NOMO-1 treated with dmso at 0.1 percent for 144 hours (cell line): ENCODE data around the gene JPT2.
"Not testable (repeated sequence)": the region's sequence is repeated elsewhere in the genome, so short reads cannot be mapped to it uniquely, and the experiment has no call there.

Experiments
- DNase-seq: peaks from one replicate; lab custom pipeline; 2025; ENCODE audit not compliant: unreplicated experiment; lab: John Stamatoyannopoulos, UW

The JPT2 gene

DNA sequence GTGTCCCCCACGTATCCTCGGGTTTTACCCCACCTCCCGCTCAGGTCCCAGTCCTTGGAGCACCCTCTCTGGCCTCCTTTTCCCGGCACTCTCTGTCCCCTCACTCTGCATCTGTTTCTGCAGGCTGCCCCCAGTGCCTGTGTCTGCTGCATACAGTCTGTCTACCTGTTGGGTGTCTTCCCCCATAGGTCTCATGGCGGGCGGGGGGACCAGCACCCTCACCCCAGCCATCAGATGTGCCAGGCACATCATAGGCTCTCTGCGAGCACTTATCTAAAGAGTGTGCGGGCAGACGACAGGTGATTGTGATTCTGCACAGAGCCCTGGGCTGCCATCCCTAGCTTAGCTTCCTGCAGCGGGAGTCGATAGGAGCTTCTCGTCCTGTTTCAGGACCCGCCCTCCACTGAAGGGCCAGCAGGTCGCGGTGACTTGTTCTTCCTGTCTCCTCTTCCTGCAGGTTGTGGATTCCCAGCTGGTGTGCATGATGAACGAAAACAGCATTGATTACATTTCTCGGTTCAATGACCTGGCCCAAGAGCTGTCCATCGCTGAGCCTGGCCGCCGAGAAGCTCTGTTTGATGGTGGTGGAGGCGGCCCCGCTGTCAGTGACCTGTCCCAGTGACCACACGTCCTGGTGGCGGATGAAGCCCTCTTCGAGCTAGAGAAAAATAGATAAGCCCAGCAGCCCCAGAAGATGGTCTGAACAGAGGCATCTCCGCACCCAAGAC, 4.5 kb upstream of the JPT2 start:
- DNase-seq: no peak

DNA sequence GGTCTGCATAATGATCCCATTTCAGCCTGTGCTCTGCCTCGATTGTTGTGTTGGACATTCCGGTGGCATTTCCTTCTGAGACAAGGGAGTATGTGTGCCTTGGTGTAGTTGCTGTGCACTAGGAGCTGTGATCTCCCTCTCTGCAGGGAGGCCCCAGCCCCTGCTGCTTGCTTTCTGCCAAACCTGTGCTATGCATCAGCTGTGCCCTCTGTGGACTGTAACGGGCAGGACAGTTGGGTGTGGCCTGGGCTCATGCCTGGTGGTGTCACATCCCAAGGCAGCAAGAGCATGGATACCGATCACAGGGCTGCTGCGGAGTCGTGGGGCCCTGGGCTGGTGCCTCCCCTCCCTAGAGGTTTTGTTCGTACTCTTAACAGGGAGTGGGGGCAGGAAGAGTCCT, 3.8 kb upstream of the JPT2 start:
- no peak for DNase-seq

GRCh38 chr16:1674751-1675664, 3.1 kb upstream of the JPT2 start:
- no peak for DNase-seq

DNA sequence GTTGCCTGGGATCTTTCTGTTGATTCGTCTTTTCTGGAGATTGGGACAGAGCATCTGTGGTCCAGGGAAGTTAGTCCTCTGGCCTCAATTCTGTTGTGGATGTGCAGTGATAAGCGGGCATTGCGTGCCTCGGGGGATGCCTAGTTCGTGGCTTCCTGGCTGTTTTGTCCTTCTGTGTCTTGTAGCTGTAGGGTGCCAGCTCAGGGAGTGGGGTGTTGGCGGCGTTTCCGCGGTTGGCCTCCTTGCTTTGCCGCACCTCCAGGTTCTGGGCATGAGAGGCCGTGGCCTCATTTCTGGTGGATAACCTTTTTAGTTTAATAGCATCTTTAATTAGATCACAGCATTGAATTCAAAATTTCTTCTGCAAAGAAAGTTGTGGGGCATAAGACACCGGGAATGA, 1.4 kb upstream of the JPT2 start:
- no peak for DNase-seq

GRCh38 chr16:1677339-1677738, 740 bp upstream of the JPT2 start:
- no peak for DNase-seq

GRCh38 chr16:1678500-1679098, 520 bp downstream of the JPT2 start:
- no peak for DNase-seq

GRCh38 chr16:1680361-1680760, 2.3 kb downstream of the JPT2 start:
- DNase-seq: no peak

GRCh38 chr16:1681032-1681431, 3.0 kb downstream of the JPT2 start:
- no peak for DNase-seq

DNA sequence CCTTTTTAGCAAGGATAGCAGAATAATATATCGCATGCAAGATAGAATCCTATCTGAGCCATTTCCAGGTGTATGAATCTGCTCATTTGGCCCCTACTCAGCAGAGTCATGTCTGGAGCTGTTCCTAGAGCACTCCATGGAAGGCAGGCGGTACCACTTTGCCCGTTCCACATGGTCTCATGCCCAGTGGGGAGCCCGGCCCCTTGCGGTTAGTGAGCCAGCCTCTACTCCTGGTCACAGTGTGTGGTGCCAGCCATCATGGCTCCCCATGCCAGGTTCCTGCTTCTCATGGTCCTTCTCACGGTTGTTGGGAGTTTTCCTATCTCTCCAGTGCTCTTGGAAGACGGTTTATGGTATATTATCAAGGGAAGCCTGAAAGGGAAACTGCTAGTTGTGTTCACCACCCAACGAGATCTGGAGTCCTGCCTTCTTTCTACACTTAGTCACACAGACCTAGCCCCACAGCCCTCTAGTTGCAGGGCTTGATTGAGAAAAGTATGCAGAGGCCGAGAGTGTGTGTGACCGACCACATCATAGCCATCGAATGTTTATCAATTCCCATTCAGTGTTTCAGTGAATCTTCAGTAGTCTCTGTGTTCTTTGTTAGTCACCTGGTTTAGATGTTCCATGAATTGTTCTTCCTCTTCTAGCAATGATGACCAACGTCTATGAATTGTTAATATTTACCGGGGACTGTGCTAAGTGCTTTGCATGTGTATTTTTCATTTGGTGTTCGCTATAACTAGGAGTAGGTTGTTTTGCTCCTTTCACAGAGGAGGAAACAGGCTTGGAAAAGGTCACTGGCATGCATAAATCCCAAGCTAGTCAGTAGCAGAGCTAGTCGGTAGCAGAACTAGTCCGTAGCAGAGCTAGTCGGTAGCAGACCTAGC, 9.6 kb downstream of the JPT2 start:
- no peak for DNase-seq

DNA sequence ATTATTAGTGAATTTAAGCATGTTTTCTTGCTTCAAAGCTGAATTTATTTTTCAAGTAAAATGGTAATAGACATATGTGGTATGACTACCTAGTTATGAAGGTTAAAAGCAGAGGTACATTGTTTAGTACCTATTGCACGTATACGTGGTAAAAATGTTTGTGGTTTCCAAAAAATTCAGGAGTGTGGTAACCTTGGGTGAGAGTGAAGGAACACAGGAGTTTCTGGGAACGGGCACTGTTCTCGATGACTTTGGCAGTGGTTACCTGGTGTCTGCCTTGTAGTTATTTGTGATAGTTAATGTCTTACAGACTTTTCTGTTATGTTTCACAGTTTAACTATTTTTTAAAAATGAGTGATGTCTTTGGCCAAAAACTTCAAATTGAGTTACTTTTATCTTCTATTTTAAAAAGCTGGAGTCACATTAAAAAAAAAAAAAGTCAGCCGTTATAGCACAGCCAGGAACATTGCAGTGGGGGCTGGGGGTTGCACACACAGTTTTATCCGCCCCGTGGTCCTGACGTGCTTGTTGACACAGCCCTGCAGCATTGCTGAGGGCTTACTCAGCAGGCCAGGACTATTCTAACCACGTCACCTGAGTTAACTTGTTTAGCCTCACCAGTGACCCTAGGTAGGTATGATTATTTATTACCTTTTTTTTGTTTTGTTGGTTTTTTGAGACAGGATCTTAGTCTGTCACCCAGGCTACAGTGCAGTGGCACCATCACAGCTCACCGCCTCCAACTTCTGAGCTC, 10.9 kb downstream of the JPT2 start:
- DNase-seq: no peak

- no peak for DNase-seq
Measured at GRCh38 chr16:1689853-1690252, 11.8 kb downstream of the JPT2 start.

DNA sequence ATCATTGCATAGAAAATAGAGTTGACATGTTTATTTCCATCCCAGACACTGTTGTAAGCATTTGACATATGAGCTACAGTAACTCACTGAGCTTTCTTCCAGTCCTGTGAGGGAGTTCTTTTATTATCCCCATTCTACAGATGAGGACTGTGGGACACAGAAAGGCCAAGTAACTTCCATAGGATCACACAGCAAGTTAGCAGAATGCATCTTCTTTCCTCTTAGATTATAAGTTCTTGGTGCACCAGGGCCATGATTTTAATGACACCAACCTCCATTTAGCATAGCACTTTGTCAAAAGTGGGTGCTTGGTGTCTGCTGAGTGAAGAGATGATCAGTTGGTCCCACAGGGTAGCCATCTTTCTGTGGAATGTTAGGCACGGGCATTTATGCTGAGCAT, 12.7 kb downstream of the JPT2 start:
- no peak for DNase-seq

- no peak for DNase-seq
Measured at GRCh38 chr16:1691276-1691675, 13.2 kb downstream of the JPT2 start.

DNA sequence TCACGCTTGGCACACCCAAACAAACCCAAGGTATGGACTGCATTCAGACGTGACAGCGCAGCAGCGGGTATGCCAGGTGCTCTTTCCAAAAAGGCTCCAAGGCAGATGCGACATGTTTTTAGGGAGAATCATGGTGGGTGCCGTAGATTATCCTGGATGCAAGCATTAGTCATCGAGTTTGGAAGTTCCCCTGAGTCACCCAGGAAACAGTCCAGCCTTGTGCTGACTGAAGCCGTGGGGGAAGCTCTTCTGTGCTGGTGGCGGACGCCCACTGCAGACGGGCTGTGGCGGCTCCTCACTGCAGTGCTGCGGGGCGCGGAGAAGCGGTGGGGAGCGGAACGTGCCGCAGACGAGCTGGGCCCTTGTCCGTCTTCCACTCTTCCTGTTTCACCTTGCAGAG, 13.9 kb downstream of the JPT2 start:
- no peak for DNase-seq

GRCh38 chr16:1696863-1697262, 18.8 kb downstream of the JPT2 start:
- DNase-seq: no peak

GRCh38 chr16:1698680-1699079, 20.6 kb downstream of the JPT2 start:
- no peak for DNase-seq

- DNase-seq: no peak
Measured at GRCh38 chr16:1700246-1700645, 22.2 kb downstream of the JPT2 start.

DNA sequence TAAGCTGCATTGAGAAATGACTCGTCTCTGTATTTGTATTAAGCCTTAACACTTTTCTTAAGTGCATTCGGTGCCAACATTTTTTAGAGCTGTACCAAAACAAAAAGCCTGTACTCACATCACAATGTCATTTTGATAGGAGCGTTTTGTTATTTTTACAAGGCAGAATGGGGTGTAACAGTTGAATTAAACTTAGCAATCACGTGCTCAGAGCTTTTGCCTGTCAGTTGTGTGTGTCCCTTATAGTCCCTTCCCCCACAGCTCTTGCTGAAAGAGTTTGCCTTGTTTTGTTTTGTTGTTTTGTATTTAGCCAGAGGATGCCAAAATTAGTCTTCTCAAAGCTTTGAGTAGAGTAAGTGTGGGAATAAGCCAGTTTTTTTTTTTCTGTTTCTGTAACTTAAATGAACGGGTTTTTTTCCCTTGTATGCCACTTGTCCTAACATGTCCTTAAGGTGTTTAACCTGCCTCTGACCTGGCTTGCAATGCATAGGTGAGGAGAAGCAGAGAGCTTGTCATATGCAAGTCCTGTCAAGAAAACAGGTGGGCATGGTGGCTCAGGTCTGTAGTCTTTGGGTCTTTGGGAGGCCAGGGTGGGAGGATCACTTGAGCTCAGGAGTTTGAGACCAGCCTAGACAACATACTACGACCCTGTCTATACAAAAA, 23.3 kb downstream of the JPT2 start:
- DNase-seq: no peak

- DNase-seq: not testable (repeated sequence)
Measured at GRCh38 chr16:1705324-1705687, 27.2 kb downstream of the JPT2 start.
